Central memory CD4-positive, alpha-beta T cell (primary cell): ENCODE results near the gene EMILIN2.
"Not testable (repeated sequence)": the region's sequence is repeated elsewhere in the genome, so short reads cannot be mapped to it uniquely, and the experiment has no call there.

Experiments
- DNase-seq: peaks from one replicate; pipeline ENCODE4 v3.0.0; 2022
- total RNA-seq, 3 experiments: gene quantifications; one replicate each; lab custom pipeline; 2026; lab: John Stamatoyannopoulos, UW

The EMILIN2 gene
- 13.9 to 16.2 (median 14.5) reads per million in 3 experiments for total RNA-seq

DNA sequence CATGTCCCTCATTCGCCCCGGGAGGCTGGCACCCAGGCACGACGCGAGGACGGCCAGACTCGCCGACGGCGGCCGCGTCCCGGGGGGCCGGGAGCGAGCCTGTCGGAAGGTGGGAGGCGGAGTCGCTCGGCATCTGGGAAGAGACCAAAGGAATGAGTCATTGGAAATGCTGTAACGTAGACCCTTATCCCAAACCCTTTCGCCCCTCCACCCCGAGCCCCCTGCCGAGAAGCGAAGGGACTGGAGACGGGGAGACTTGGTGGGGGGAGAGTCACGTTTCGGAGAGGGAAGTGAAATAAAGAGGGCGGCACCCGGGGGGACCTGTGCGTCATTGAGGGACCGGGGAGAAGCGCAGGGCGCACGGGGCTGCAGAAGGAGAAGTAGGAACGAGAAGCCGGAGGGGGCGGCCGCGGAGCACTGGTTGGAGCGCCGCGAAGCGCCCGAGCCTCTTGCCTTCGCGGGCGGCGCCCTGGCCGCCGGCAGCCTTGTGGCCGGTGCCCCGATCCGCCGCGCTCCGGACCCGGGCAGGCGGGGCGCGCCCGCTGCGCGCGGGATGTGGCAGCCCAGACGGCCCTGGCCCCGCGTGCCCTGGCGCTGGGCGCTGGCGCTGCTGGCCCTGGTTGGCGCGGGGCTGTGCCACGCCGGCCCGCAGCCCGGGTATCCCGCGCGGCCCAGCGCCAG lies at the start of gene EMILIN2:
Gene EMILIN2, plus strand, starts transcription at position 371 of the 681 bp plus-strand sequence. Its CDS starts 183 bp downstream, at position 554.
- peak; percentile 27 for DNase-seq

DNA sequence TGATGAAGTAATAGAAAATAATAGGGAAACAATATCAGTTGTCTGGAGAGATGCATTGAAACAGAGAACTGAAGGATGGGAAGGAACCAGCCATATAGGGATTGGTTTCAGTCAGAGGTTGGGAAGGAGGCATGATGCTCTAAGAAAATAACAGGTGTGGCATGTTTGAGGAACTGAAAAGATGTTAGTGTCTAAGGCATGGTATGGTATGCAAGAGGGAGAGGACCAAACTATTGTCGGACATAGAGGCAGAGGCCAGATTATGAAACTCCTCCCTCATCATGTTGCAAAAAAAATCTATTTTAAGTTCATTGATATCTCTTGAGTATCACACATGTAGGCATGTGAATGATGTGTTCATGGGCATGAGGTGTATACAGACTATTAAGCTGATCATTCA lies 48.9 kb upstream of the EMILIN2 start:
- no peak for DNase-seq

DNA sequence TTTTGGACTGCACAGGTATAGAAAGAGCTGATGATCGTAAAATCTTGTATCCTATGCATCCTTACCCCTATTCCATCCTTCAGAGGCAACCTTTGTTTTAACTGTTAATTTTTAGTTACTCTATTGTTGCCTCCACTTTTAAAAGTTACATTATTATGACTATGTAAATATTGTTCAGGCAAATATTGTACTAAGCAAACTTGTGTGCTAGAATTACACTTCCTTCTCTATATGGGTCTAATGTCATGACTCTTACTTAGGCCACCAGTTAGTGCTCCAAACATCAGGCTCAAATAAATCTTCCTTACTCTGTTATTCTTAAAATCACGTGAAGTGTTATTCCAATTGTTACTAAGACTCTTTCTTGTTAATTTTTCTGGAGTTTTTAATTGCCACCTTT lies 47.4 kb upstream of the EMILIN2 start:
- no peak for DNase-seq

DNA sequence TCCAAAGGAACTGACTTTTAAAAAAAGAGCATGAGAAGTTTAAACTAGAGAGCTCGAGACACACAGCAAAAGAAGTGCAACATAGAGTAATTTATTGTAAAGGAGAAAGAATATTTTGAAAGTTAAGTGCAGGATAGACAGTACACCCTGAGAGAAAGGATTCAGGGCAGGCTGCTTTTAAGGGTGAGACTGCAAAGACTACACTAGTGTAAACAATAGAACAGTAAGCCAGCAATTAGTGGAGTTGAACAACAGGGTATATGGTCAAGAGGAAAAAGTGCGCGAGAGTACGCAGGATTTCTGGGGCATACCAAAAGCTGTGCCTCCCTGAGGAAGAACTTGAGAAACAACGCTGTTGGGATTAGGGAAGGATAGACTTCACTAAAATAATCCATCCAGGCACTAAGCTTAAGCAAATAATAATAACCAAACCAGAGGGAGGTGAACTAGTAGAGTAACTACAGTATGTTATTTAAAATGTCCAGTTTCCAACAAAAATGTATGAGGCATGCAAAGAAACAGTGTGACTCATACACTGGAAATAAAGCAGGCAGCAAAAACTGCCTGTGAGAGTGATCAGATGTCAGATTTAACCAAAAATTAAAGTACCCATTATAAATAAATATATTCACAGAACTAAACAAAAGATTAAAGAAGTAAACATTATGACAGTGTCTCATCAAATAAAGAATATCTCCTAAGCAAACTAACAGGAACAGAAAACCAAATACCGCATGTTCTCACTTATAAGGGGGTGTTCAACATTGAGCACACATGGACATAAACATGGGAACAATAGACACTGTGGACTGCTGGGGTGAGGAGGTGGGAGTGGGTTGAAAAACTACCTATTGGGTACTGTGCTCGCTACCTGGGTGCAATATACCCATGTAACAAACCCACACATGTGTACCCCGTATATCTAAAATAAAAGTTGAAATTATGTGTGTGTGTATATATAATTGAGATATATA lies 40.5 kb upstream of the EMILIN2 start:
- no peak for DNase-seq

DNA sequence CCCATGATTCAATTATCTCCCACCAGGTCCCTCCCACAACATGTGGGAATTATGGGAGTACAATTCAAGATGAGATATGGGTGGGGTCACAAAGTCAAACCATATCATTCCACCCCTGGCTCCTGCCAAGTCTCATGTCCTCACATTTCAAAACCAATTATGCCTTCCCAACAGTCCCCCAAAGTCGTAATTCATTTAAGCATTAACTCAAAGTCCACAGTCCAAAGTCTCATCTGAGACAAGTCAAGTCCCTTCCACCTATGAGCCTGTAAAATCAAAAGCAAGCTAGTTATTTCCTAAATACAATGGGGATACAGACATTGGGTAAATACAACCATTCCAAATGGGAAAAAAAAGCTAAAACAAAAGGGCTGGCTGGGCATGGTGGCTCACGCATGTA lies 38.2 kb upstream of the EMILIN2 start:
- DNase-seq, result not testable (repeated sequence)

DNA sequence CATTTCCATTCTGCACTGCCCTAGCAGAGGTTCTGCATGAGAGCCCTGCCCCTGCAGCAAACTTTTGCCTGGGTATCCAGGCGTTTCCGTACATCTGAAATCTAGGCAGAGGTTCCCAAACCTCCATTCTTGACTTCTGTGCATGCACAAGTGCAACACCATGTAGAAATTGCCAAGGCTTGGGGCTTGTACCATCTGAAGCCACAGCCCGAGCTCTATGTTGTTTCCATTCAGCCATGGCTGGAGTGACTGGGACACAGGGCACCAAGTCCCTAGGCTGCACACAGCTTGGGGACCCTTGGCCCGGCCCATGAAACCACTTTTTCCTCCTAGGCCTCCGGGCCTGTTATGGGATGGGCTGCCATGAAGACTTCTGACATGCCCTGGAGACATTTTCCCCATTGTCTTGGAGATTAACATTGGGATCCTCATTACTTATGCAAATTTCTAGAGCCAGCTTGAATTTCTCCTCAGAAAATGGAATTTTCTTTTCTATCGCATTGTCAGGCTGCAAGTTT lies 37.1 kb upstream of the EMILIN2 start:
- not testable (repeated sequence) for DNase-seq

DNA sequence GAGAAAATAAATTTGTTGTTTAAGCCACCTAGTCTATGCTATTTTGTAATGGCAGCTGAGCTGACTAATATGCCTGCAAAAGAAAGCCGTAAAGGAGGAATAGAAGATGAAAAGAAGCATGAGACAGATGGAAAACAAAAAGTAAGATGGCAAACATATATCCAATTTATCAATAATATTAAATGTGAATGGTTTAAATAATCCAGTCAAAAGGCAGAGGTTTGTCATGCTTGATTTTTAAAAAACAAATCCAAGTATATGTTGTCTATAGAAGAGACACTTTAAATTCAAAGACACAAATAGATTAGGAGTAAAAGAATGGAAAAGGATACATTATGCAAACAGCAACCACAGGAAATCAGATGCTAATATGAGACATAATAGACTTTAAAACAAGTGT lies 35.4 kb upstream of the EMILIN2 start:
- DNase-seq, result no peak

DNA sequence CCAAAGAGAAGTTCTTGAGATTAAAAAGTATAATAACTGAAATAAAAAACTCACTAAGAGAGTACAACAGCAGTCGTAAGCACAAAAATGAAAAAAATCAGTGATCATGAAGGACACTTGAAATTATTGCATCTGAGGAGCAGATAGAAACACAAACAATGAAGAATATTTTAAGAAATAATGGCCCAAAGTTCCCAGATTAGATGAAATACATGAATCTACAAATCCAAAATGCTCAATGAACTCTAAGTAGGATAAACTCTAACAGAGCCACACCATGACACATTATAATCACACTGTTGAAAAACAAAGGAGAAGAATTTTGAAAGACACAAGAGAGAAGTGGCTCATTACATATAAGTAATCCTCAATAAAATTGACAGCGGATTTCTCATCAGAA lies 31.9 kb upstream of the EMILIN2 start:
- DNase-seq, result no peak

DNA sequence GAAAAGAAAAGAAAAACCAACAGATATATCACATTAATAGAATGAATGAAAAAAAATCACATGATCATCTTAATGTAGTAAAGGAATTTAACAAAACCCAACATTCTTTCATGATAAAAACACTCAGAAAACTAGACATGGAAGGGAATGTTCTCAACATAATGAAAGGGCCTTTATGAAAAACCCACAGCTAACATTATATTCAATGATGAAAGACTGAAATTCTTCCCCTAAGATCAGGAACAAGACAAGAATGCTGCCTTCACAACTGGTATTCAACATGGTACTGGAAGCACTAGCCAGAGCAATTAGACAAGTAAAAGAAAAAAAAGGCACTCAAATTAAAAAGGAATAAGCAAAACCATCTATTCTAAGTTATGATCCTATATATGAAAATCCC lies 28.5 kb upstream of the EMILIN2 start:
- no peak for DNase-seq

DNA sequence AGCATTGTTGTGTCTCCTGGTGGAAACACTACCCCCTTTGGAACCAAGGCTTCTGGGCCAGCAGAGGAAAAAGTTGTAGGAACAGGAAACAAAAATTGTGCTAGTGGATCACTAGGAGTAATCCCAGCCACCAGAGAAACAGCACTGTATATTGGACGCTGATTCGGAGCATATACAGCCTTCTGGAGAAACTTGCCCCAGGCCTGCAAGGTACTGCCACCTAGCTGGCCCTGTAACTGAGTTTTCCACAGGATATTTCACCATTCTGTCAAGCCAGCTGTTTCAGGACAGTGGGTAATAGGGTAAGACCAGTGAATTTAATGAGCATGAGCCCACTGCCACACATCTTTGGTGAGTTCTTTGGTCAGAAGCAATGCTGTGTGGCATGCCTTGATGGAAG lies 25.1 kb upstream of the EMILIN2 start:
- DNase-seq, result no peak

DNA sequence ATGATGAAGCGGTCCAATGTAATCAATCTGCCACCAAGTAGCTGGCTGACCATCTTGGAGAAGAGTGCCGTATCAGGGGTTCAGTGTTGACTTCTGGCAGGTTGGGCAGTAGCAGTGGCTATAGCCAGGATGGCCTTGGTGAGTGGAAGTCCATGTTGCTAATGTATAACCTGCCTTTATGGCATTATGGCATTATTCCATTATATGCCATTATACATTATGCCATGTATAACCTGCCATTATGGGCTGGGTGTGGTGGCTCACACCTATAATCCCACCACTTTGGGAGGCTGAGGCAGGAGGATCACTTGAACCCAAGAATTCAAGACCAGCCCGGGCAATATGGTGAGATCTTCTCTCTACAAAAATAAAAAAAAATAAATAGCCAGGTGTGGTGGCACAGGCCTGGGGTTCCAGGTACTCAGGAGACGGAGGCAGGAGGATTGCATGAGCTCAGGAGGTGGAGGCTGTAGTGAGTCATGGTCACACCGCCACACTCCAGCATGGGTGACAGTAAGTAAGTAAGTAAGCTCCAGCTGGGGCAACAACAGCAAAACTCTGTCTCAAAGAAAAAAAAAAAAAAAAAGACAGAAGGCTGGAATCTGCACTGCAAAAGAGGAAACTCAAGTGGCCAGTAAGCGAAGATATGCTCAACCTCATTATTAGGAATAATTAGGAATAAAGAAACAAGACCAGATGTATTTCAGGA lies 24.4 kb upstream of the EMILIN2 start:
- DNase-seq, result no peak

DNA sequence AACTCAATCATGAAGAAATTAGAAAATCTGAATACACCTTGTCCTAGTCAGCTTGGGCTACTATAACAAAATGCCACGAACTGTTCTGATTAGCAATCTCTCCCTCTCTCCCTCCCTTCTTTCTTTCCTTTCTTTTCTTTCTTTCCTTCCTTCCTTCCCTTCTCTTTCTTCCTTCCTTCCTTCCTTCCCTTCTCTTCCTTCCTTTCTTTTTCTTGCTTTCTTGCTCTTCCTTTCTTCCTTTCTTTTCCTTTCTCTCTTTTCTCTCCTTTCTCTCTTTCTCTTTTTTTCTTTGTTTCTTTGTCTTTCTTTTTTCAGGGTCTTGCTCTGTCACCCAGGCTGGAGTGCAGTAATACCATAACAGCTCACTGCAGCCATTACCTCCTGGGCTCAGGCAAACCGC lies 23.6 kb upstream of the EMILIN2 start:
- no peak for DNase-seq

DNA sequence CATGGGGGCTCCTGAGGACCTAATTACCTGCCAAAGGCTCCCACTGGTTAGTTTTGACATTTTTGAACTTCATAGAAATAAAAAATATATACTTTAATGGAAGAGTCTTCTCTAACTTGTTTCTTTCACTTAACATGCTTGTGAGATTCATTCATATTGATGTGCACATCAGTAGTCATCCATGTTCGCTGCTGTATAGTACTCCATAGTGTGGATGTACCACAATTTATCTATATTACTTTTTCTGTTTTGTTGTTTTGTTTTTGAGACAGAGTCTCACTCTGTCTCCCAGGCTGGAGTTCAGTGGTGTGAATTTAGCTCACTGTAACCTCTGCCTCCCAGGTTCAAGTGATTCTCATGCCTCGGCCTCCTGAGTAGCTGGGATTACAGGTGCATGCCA lies 22.8 kb upstream of the EMILIN2 start:
- DNase-seq, result no peak

DNA sequence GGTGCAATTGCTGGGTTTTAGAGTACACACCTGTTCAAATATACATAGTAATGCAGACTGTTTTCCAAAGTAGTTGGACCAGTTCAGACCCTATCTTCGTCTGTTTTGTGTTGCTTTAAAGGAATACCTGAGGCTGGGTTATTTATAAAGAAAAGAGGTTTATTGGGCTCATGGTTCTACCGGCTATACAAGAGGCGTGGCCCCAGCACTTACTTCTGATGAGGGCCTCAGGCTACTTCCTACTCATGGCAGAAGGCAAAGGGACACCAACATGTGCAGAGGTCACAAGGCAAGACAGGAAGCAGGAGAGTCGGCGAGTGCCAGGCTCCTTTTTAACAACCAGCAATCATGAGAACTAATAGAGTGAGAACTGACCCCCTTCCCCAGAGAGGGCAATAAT lies 21.9 kb upstream of the EMILIN2 start:
- DNase-seq, result no peak

DNA sequence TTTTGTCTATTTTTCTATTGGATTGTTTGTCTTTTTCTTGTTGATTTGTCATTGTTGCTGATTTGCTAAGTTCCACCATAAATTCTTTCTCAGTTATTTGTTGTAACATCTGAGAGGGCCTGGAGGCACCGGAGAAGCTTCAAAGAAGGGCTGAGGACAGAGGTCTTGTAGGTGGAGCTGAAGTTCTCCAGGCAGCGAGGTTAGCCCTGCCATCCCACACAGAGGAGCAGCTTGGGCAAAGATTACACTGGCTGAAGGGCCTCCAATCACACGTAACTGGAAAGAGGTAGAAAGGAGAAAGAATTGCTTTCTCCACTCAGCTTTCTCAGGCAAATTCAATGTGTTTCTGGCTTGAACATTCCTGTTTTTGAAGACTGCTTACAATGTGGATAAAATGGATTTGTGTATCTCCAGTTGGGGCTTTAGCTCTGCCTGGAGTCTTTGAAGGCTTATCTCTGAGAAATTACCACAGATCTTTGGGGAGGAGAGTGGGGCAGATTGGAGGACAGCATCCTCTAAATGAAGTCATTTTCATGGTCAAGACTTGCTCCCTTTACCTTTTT lies 21.1 kb upstream of the EMILIN2 start:
- DNase-seq, result no peak

DNA sequence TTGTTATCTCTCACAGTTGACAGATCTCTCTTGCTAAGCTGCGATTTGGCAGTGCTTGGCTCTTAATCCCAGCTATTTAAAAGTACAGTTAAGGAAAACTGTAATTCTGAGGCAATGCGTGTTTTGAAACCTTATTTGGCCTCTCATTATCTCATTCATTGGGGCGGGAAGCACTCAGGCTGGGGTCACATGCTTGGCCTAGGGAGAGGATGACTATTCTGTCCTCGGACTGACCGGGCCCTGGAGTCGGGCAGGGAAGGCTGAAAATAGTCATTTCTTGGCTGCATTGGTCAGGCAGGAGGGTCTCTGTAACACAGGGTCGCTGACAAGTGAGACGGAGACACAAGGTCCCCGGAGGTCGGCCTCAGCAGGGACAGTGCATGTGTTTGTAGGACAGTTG lies 20.2 kb upstream of the EMILIN2 start:
- no peak for DNase-seq

DNA sequence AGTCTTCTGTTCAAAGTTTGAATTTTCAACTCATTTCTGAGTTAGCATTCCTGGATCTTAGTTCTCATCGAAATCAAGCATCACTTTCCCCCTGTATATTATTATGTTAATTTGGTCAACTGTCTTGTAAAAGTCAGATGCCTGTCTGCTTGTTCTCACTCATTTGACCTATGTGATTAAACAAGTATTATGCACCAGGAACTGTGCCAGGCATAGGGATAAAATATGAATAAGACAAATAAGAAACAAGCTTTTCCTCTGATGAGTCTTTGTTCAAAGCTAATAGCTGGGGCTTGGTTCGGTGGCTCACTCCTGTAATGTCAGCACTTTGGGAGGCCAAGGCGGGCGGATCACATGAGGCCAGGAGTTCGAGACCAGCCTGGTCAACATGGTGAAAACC lies 19.7 kb upstream of the EMILIN2 start:
- no peak for DNase-seq

DNA sequence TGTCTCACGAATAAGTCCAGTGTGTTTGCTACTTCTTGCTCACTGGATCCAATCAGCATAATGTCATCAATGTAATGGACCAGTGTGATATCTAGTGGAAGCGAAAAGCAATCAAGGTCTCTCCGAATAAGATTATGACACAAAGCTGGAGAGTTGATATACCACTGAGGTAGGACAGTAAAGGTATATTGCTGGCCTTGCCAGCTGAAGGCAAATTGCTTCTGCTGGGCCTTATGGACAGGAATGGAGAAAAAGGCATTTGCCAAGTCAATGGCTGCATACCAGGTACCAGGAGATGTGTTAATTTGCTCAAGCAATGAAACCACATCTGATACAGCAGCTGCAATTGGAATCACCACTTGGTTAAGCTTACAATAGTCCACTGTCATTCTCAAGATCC lies 10.7 kb upstream of the EMILIN2 start:
- DNase-seq, result not testable (repeated sequence)

DNA sequence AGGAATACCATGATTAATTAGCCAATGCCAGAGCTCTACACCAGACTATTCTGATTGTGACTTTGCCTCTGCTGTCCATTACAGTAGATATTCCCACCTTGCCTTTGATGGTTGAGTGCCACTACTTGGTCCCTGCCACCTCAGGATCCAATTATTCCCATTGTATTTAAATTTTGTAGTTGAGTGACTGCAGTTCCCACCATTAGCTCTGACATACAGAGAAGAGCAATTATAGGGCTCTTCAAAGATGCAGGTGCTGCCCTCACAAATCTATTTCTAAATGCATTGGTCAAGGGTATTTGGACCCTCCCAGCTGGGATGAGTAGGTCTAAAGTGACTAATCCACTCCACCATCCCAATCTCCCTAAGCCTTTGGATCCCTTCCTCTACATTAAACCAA lies 9.5 kb upstream of the EMILIN2 start:
- not testable (repeated sequence) for DNase-seq

DNA sequence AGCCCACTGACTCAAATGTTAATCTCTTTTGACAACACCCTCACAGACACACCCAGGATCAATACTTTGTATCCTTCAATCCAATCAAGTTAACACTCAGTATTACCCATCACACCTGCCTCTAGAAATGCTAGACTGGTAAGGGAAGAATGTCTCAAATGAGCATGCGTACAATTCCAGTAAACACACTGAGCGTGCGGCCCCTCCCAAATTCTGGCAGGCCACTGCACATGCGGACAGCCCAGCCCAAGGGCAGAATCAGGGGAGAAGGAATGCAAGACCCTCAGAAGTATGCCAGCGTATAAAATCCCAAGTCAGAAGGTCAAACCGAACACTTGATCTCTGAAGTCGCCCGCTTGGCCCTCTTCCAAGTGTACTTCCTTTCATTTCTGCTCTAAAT lies 7.6 kb upstream of the EMILIN2 start:
- DNase-seq, result no peak

DNA sequence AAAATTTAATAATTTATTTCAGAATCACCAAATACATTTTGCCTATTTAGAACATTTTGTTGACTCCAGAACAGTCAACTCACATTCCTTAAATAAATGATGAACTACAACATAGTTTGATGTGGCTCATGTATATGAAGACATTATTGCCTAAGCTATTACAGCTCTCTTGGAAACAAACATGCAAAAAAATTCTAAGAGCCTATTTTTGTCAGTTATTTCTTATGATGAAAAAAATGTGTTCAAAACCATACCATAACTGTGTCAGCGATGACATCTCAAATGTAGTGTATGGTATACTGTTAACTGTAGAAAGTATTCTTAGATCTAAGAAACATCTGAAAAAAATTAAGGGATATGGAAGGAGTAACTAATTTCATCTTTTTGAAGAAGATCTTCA lies 6.3 kb upstream of the EMILIN2 start:
- no peak for DNase-seq

DNA sequence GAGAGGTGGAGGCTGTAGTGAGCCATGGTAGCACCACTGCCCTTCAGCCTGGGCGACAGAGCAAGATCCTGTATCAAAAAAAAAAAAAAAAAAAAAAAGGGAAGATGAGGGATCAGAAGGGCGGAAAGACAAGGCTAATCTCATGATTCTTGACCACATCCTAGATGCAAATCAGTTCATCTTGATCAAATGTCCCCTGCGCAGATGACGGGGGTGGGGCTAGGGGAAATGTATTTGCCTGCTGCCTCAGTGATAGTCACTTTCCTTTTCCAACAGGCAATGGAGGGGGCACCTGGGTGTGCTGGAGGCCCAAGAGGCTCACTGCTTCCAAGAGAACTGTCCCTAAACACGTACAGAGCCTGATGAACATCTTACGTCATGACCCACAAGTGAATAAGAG lies 3.7 kb upstream of the EMILIN2 start:
- no peak for DNase-seq

DNA sequence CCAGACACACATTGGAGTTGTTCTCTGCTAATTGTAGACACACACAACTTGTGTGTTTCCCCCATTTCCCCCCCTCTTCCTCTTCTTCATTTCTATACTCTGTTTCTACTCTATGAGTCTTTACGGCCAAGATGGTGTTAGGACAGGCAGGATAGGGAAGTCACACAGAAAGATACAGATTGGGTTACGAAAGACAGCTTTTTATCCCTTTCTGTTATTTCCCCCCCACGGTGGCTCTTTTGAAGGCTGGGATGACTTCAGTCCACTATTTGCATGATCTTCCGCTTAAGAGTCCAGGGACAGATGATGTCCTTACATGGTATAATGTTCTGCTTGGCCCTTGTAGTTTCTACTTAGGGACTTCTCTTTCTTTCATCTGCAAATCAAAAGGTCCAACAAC lies 1.6 kb upstream of the EMILIN2 start:
- DNase-seq, result no peak
